ENCODE data around the gene SIL1. TPM values are rescaled to one million over a fixed set of nuclear protein-coding genes. Genes with fewer than 3 reads are reported as not detected.

SIL1 gene
- total and polyA plus RNA-seq, 2 donors (not counting 3 experiments of a cell fraction or from before 2014, with no cell fraction given) = 47.6 to 67.2 TPM

GRCh38 chr5:139241139-139241538 lies 43.0 kb upstream of the SIL1 start:
- TF ChIP-seq JUN (IDR thresholded peaks at IDR 0.05; ENCODE audit: borderline replicate concordance, insufficient read depth, insufficient read length, low read depth) (no peak), MYC (IDR thresholded peaks at IDR 0.05; ENCODE audit: low read depth, low read length) (no peak), MAX (IDR thresholded peaks at IDR 0.05; ENCODE audit: insufficient read depth, insufficient read length) (no peak), POLR2AphosphoS5 (IDR thresholded peaks at IDR 0.05; ENCODE audit: insufficient read depth, low read depth, low read length) (no peak), EZH2 (IDR thresholded peaks at IDR 0.05; ENCODE audit: borderline replicate concordance, low read depth, low read length, severe bottlenecking) (no peak)
- FAIRE-seq = no peak
- DNase-seq (ENCODE audit: low read depth, low spot score) = no peak
- H3K36me3 ChIP-seq (ENCODE audit: control insufficient read depth in 2 of 2, extremely low read depth in 1 of 2, insufficient read depth in 2 of 2, low read length in 2 of 2) = no peaks in the 10 kb centered on the region
- intact Hi-C loops (cut with micrococcal nuclease) = no loop called here
- H3K79me2 ChIP-seq (ENCODE audit: control insufficient read depth, insufficient read depth, low read length) = no peaks in the 10 kb centered on the region
- dilution Hi-C loops (cut with MboI; ENCODE audit: extremely low pct_ligation_motif_present, low sequenced_read_pairs) = no loop called here
- H3K9me1 ChIP-seq (replicated peaks; ENCODE audit: control insufficient read depth, extremely low read depth, insufficient read depth, low read length) = no peaks in the 10 kb centered on the region
- no peak overlapping the region for H3K4me2 ChIP-seq (ENCODE audit: insufficient read depth, low read length)
- no TSS peak for BruUV-seq (replicated peaks)
- CTCF ChIA-PET = interaction anchor here (1.1 kb wide), 1 partner anchor 14 kb away, joined by 3 read pairs; no protein-coding TSS in a partner anchor
- H3K9ac ChIP-seq (replicated peaks; ENCODE audit: extremely low read depth, insufficient read depth, low read length) = no peak overlapping the region
- no peak overlapping the region for H2AFZ ChIP-seq (ENCODE audit: low read depth, low read length)
- no peak overlapping the region for H3K4me3 ChIP-seq (replicated peaks in 1 of 3; ENCODE audit: insufficient read depth in 1 of 3, low read depth in 1 of 3, low read length in 3 of 3)
- no peaks in the 10 kb centered on the region for H4K20me1 ChIP-seq (replicated peaks; ENCODE audit: control insufficient read depth, extremely low read depth, insufficient read depth, low read length)
- H3K9me3 ChIP-seq (replicated peaks; ENCODE audit: control insufficient read depth, insufficient read depth, low read length) = no peaks in the 10 kb centered on the region
- H3K4me1 ChIP-seq (ENCODE audit: control insufficient read depth, extremely low read depth, insufficient read depth, low read length) = peaks cover 5% of the 10 kb centered on the region
- peaks cover 14% of the 10 kb centered on the region in 2 experiments for H3K27me3 ChIP-seq (ENCODE audit: control insufficient read depth in 2 of 2, insufficient read depth in 2 of 2, low read length in 2 of 2)
- no peak overlapping the region for H3K27ac ChIP-seq (ENCODE audit: insufficient read depth, low read depth, low read length)
- POLR2A ChIA-PET = no interaction called here

GRCh38 chr5:139236479-139236878 lies 38.3 kb upstream of the SIL1 start:
- TF ChIP-seq POLR2AphosphoS5 (IDR thresholded peaks at IDR 0.05; ENCODE audit: insufficient read depth, low read depth, low read length) (no peak), JUN (IDR thresholded peaks at IDR 0.05; ENCODE audit: borderline replicate concordance, insufficient read depth, insufficient read length, low read depth) (no peak), FOS (IDR thresholded peaks at IDR 0.05; ENCODE audit: borderline replicate concordance, insufficient read depth, low read length) (no peak), CTCF (IDR thresholded peaks at IDR 0.05; ENCODE audit: extremely low read depth in 1 of 2, insufficient read depth in 1 of 2, low read depth in 1 of 2, low read length in 2 of 2) (no peak), MAX (IDR thresholded peaks at IDR 0.05; ENCODE audit: insufficient read depth, insufficient read length) (no peak)
- DNase-seq (ENCODE audit: low read depth, low spot score) (no peak), FAIRE-seq (no peak)
- BruUV-seq (replicated peaks) = no TSS peak
- Histone ChIP-seq H3K79me2 (ENCODE audit: control insufficient read depth, insufficient read depth, low read length) (no peaks in the 10 kb centered on the region), H2AFZ (ENCODE audit: low read depth, low read length) (no peak overlapping the region), H3K27me3 (ENCODE audit: control insufficient read depth in 2 of 2, insufficient read depth in 2 of 2, low read length in 2 of 2) (peaks cover 9 to 12% of the 10 kb centered on the region in 2 experiments), H3K9me1 (replicated peaks; ENCODE audit: control insufficient read depth, extremely low read depth, insufficient read depth, low read length) (no peaks in the 10 kb centered on the region), H3K9ac (replicated peaks; ENCODE audit: extremely low read depth, insufficient read depth, low read length) (no peak overlapping the region), H4K20me1 (replicated peaks; ENCODE audit: control insufficient read depth, extremely low read depth, insufficient read depth, low read length) (no peaks in the 10 kb centered on the region), H3K4me3 (replicated peaks in 1 of 3; ENCODE audit: insufficient read depth in 1 of 3, low read depth in 1 of 3, low read length in 3 of 3) (no peak overlapping the region), H3K27ac (ENCODE audit: insufficient read depth, low read depth, low read length) (no peak overlapping the region), H3K9me3 (replicated peaks; ENCODE audit: control insufficient read depth, insufficient read depth, low read length) (no peaks in the 10 kb centered on the region), H3K36me3 (ENCODE audit: control insufficient read depth in 2 of 2, extremely low read depth in 1 of 2, insufficient read depth in 2 of 2, low read length in 2 of 2) (no peaks in the 10 kb centered on the region), H3K4me1 (ENCODE audit: control insufficient read depth, extremely low read depth, insufficient read depth, low read length) (no peaks in the 10 kb centered on the region), H3K4me2 (ENCODE audit: insufficient read depth, low read length) (no peak overlapping the region)
- CTCF ChIA-PET = no interaction called here
- POLR2A ChIA-PET = no interaction called here
- dilution Hi-C loops (cut with MboI; ENCODE audit: extremely low pct_ligation_motif_present, low sequenced_read_pairs) = no loop called here
- intact Hi-C loops (cut with micrococcal nuclease) = no loop called here
